NCI-H2081 treated with DMSO at 0.1 percent for 48 hours (cell line): ENCODE measurements around the gene NOX3.
"Not testable (repeated sequence)": the region's sequence is repeated elsewhere in the genome, so short reads cannot be mapped to it uniquely, and the experiment has no call there.

Experiments
- DNase-seq: peaks from one replicate; lab custom pipeline; 2025; lab: John Stamatoyannopoulos, UW

NOX3 gene, protein sequence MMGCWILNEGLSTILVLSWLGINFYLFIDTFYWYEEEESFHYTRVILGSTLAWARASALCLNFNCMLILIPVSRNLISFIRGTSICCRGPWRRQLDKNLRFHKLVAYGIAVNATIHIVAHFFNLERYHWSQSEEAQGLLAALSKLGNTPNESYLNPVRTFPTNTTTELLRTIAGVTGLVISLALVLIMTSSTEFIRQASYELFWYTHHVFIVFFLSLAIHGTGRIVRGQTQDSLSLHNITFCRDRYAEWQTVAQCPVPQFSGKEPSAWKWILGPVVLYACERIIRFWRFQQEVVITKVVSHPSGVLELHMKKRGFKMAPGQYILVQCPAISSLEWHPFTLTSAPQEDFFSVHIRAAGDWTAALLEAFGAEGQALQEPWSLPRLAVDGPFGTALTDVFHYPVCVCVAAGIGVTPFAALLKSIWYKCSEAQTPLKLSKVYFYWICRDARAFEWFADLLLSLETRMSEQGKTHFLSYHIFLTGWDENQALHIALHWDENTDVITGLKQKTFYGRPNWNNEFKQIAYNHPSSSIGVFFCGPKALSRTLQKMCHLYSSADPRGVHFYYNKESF

DNA sequence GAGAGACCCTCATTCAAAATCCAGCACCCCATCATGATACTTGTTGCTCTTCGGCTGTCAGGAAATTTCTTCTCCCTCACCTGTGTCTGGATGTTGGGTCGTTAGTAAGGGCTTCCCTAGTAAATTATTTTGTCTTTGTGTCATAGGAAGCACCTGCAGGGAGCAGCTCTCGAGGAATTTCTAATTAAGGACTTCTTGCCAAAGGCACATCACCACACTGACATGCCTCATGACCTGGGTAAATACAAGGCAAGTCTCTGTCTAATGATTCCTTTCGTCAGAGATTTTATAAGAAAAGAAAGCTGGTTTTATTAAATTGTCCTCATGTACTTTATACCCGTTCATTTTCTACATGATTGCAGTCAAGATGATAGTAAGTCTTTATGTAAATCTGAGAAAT, at the start of gene NOX3:
Gene NOX3 (minus strand): TSS at position 74 of the 400 bp plus-strand sequence. CDS start 39 bp downstream, at position 35.
- DNase-seq, result no peak

DNA sequence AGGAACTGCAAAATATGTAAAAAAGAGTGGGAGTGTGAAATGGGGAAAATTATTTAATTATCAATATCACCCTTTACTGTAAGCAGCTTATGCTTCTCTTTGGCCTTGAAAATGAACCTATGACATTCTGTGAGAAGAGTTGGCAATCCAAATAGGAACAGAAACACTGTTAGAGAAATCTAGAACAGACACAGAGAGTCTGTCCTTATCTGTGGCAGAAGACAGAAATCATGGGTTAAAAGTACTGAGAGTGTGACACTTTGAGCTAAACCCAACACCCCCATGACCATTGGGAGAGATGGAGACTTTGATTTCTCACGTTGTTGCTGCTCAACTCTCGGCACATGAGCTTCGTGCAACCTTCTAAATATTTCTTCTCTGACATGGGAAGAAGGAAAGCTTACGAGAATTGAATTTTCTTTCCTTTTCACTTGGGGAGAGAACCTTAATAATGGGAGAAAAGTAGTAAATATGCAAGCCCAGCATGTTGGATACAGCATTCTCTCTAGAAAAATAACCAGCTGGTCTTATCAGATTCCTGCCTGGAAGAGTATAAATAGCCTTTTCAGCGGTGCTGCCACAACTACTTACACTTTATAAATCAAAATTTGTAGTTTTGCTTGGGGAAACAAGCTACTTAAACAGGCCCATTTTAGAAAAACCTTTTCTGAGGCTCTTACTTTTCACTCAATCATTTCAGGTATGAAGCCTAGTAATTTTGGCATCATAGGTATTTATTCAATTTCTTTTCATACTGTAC, 49.4 kb upstream of the NOX3 start:
- no peak for DNase-seq

DNA sequence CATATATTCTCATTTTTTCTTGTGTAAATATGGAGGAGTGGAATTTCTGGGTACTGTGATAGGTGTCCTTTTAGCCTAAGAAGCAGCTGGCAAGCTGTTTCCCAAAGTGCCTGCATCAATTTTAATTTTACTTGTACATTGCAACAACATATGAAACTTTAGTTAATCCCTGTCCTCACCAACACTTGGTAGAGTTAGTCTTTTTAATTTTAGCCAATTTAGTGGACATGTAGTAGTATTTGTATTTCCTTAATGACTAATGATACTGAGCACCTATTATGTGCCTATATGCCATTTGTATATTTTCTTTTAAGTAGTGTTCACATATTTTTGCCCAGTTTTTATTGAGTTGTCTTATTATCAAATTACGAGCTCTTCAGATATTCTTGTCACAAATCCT, 46.8 kb upstream of the NOX3 start:
- DNase-seq, result no peak

DNA sequence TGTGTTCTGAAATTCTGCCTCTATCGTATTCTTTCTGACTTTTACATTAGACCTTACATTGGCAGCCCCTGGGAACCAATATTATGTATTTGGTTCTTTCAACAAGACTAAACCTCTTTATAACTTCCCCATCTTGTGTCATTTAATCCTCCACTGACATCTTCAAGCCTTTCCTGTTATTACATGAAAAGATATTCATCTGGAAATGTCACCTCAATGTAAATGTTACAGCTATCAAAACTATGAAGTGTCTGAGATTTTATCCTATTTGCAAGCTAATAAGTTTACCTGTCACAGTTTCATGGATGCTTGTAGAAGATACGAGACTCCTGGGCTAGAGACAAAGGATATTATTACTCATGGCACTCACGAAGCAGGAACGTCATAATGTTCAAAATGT, 43.9 kb upstream of the NOX3 start:
- DNase-seq, result no peak

DNA sequence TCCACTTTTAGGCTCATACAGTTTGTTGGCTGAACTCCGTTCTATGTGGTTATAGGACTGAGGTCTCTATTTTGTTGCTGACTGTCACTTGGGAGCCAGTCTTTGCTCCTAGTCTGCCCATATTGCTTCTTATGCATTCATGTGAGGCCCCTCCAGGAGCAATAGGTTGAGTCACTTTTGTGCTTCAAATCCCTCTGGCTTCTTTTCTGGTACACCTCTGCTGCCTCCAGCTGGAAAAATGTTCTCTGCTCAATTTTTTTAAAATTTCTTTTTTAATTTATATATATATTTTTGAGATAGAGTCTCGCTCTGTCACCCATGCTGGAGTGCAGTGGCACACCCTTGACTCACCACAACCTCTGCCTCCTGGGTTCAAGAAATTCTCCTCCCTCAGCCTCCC, 42.7 kb upstream of the NOX3 start:
- DNase-seq, result no peak

DNA sequence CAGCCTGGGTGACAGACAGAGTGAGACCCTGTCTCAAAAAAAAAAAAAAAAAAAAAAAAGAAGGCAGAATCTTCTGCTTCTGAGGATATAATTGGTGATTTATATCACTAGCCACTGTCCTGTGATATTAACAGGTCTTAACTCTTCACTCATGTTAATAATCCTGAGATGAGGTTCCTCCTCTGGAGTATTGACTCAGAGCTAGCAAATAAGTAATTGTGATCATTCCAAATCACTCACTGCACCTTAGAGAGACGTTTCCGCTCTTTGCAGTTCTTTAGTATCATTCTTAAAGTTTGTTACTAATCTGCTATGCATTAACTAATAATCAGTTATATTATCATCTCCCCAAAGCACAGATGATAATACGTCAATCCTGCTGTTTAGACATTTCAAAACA, 41.6 kb upstream of the NOX3 start:
- no peak for DNase-seq

DNA sequence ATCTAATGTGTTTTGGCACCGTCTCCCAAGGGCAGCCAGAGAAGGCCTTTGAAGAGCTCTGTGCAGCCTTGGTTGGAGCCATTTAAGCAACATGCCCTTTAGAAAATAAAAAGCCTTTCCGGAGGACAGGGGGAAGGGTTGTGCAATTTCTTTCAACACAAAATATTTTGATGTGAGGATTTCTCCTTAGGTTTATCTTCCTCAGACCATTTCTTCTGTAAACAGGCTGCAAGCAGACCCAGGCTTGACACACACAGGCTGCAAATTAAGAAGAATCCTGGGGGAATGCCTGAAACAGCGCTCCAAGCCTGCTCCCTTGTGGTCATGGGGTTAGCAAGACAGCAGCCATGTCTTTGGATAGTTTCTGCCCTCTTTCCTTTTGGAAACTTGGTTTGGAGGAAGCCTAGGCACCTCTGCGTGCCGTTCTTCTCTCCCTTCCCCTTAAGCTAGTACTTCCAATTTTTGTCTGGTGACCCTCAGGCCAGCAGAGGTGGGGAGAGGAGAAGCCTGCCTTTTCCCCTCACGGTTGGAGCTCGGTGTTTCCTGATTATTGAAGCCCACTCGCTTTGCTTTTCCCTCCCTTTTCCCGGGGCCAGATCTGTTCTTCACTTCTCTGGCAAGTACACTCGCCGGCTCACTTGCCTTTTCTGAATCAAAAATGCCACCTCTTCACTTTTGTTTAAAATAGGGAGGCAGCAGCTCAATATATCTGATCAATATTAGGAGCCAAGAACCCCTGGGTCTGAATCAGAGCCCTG, 39.6 kb upstream of the NOX3 start:
- no peak for DNase-seq

DNA sequence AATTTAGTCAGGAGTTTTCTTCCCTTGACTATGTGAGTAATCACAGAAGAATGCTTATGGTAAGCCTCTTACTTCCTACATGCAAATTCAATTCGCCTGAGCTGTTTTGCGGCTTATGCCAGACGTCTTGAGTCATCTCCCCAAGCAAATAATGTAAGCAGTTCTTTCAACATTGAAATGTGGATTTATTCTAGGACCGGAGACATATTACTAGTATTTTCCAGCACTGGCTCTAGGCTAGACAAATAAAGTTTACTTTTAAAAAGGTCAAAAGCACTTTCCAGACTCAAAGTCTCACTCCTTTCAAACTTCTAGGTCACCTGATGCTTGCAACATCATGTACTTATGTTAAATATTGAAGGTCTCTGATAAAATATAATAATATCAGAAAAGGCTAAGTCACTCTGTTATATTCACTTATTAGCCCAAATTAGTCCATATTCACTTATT, 38.1 kb upstream of the NOX3 start:
- DNase-seq, result no peak

DNA sequence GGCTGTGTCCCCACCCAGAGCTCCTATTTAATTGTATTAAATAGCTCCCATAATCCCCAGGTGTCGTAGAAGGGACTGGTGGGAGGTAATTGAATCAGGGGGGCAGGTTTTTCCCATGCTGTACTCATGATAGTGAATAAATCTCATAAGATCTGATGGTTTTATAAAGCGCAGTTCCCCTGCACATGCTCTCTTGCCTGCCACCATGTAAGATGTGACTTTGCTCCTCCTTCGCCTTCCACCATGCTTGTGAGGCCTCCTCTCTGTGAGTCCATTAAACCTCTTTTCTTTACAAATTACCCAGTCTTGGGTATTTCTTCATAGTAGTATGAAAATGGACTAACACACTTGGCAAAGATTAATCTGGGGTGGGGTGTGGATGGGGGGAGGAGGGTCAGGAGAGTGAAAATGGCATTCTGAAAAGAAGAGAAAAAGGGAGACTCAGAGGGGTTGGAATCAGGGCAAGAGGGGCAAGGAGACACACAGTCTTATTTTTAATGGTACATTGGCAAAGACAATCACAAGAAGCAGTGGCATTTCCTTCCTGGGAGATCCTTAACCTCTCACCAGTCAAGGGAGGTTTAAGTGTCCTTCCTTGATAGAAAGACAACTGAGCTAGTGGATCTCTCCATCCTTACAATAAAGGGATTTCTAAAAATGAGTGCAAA, 37.5 kb upstream of the NOX3 start:
- no peak for DNase-seq

DNA sequence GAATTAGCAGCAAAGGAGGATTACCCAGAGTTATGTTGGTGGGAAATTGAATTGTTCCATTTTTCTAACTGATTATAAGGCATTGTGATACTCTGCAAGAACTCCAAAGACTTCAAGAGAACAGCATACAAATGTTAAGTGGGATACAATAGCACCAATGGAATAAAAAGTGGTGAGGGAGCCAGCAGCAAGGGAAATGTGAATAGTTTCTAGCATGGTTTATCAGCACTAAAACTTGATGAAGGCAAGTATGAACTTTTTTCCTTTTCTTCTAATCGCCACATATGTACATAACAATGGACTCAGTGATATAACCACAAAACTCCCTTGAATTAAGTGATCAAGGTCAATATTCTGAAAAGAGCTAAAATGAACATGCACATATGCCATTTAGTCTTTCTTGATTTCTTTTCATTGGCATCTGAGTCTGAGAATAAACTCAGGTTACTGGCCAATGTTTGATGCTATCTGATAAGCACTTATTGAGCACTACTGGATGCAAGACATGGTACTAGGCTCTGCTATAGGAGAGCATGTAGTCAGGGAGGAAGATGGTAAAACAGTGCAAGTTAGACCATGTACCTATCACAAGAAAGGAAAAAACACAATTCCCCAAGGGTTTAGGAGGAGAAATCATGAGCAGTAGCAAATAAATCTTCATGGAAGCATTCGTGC, 36.6 kb upstream of the NOX3 start:
- DNase-seq, result no peak

DNA sequence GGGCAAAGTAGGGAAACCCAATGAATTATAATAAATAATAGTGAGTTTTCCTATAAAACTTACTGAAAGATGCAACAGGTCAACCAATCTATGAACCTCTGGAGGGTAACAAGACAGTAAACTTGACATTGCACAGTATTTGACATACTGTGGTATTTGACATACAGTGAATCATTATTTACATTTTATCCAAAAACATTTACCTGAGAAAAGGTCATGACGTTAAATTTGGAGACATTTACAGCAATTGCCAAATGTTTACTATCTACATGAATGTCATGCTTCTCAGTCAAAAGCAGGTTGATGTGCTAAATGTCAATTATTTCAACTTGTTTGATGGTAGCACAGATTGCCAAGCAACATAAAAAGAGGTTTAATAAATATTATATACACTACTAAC, 35.8 kb upstream of the NOX3 start:
- no peak for DNase-seq

DNA sequence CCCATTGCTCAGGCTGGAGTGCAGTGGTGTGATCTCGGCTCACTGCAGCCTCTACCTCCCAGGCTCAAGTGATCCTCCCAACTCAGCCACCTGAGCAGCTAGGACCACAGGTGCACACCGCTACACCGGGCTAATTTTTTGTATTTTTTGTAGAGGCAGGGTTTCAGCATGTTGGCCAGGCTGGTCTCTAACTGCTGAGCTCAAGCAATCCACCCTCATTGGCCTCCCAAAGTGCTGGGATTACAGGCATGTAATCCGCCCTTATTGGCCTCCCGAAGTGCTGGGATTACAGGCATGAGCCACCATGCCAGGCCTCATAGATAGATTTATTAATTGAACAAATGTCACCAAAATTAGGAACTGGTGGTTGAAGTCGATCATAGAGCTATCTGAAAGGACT, 32.6 kb upstream of the NOX3 start:
- not testable (repeated sequence) for DNase-seq

DNA sequence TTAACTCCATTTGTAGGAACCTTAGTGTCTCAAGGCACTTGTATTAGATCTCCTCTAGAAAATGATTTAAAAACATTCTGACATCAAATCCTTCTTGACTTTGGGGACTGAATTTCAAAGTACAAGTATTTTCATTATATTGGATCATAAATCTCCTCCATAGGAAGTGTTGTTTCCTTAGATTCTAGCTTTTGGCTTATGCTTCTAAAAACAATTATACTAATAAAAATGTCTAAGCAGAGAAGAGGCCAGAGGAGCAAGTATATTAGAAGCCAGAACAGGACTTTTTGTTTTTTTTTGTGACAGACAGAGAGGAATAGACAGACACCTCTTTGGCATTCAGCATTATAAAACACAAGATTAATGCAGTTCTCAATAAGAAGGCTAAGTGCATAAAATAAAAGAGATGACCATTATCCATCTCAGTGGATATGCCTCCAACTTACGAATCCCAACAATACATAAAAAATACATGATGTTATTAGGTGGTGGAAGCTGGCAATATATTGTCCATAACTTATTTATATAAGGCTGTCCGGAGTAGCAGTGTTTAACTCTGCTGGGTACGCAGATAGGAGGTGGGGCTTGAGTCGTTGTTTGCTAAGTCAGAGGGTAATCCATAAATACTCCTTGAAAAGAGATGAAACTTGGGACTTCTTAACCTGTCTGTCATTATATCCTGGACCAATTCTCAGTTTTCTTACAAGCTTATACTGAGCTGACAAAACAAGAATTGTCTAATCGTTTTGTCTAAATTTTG, 31.9 kb upstream of the NOX3 start:
- no peak for DNase-seq

DNA sequence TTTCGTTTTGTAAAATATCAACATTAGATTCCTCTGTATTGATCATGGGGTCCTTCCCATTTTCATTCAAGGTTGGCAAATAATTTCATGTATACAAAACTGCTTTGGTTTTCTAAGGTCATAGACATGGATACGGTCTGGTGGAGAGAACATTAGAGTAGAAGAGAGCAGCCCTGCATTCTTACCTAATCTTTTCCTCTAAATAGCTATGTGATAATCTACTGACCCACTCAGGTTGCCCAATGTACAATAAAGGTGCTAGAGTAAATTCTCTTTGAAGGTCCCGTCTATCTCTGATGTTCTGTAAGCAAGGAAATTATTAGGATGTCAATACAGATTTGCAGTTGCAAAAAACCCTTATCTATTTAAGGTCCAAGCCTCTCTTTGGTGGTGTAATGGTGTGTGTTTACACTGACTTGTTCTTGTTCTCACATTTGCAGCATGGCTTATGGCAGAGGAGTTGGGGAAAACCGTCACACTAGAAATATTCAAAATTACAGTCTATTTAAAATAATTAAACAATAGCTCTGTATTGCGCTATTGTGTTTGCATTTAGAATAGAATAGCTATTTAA, 31.2 kb upstream of the NOX3 start:
- DNase-seq, result no peak

DNA sequence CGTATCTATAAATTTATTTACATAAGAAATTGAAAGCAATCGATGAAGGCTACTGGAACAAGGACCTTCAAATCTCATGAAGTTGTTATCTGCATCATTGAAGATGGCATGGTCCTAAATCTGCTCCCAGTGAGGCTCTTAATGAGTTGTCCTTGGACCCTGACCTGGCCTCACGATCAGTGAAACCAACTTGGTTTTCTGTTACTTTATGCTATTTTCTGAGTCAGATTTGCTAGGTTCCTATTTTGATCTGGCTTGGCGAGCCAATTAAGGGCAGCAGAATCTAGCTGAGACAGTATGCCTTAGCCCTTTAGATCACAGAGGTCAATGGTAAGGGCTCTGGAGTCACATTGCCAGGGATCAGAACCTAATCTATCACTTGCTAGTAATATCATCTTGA, 30.1 kb upstream of the NOX3 start:
- no peak for DNase-seq

DNA sequence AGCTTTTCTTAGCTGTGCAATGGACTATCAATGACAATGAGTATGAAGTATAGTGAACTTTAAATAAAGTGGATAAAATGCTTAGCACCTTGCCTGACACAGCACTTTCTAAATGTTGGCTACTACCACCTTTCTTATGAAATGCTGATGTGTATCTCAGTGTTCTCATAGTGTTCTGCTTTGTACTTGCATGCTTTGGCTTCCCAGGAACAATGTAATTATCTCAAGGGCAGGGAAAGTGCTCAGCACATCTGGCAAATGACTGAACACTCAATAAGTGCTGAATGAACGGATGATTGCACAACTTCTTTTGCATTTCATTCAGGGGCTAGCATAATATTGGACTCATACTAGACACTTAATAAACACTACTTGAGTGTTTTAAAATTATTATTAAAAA, 28.2 kb upstream of the NOX3 start:
- no peak for DNase-seq

DNA sequence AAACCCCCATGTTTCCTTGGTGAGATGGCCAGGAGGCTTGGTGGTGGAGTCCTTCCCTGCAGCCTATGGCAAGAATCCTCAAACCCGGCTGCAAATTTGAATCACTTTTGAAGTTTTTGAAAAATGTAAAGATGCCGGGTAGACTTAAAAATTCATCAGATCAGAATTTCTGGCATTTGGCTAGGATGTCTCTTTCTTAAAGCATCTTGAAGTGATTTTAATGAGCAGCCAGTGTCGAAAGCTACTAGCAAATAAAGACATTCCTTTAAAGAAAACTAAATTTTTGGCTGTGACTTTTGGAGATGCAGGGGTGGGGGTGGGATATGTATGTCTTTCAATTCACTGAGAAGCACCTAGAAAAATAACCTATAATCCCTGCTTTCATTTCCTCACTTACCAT, 25.6 kb upstream of the NOX3 start:
- DNase-seq, result no peak

DNA sequence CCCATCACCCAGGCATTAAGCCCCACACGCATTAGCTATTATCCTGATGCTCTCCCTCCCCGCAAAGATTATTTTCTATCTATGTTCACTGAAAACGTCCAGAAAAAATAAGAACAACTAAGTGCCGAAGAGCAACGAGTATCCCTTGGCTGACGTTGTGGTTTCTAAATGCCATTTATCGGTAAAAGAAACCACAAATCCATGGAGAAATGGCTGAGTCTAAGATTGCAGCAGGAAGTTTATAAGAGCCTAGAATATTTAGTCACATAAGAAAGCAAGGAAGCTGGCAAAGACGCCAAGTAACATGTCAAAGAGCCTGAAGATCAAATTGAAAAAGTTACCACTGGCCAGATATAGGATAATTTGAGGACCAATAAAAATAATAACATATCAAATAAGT, 18.1 kb upstream of the NOX3 start:
- no peak for DNase-seq

DNA sequence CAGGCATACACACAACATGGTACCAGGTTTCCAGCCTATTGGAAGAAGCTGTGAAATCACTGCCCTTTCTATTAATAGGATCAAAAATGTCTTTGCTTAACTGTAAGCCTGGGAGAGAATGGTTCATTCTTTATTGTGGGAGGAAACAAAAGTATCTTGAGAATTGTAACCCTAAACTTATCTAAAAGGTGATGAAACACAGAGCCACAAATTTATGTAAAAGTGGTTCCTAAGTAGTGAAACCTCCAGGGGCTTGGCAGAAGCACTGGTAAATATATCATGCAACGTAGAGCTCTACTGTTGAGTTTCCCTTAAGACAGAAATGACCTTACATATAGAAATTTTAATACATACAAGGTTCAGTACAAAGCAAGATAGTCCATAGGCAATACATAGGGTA, 17.2 kb upstream of the NOX3 start:
- no peak for DNase-seq

DNA sequence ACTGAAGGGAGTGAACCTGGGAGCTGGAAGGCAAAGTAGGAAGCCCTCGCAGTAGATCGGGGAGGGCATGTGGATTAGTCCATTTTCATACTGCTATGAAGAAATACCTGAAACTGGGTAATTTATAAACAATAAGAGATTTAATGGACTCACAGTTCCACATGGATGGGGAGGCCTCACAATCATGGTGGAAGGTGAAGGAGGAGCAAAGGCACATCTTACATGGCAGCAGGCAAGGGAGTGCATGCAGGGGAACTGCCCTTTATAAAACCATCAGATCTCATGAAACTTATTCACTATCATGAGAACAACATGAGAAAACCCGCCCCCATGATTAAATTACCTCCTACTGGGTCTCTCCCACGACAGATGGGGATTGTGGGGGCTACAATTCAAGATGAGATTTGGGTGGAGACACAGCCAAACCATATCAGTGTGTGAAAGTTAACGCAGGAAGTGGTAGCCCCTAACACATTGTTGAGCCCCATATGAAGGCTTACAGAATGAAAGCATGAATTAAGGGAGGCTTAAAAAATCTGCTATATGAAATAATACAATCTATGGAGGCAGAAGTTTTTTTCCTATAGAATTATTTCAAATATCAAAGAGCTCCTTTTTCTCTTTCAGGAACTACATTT, 15.5 kb upstream of the NOX3 start:
- not testable (repeated sequence) for DNase-seq
